ENCODE results near the gene PLA2G1B. TPM values are rescaled to one million over a fixed set of nuclear protein-coding genes. Genes with fewer than 3 reads are reported as not detected.

Gene PLA2G1B
- total and polyA plus RNA-seq, 2 of the 13 experiments (the other 11 are each of a cell fraction or from before 2014, with no cell fraction given) = 0.33 to 1.4 TPM

- TF ChIP-seq ZNF761 (CRISPR knock-in tag; conservative IDR thresholded peaks at IDR 0.05) (0 out of 2 replicates have a peak, but pooled peaks have one; percentile 62), KDM5B (CRISPR knock-in tag; IDR thresholded peaks at IDR 0.05; ENCODE audit: borderline replicate concordance) (no peak), ZNF570 (CRISPR knock-in tag; IDR thresholded peaks at IDR 0.05; ENCODE audit: borderline replicate concordance) (0 out of 2 replicates have a peak, but pooled peaks have one; percentile 27), EED (CRISPR knock-in tag; IDR thresholded peaks at IDR 0.05) (no peak), RCOR2 (CRISPR knock-in tag; IDR thresholded peaks at IDR 0.05) (0 out of 2 replicates have a peak, but pooled peaks have one; percentile 10), HIVEP1 (CRISPR knock-in tag; IDR thresholded peaks at IDR 0.05) (0 out of 2 replicates have a peak, but pooled peaks have one; percentile 41), RNF2 (conservative IDR thresholded peaks at IDR 0.05; ENCODE audit: low read depth) (no peak), NFIC (IDR thresholded peaks at IDR 0.05; ENCODE audit: low read length) (peak; percentile 61; the same call in 1 of the 2 replicates), ZNF3 (CRISPR knock-in tag; IDR thresholded peaks at IDR 0.05) (0 out of 2 replicates have a peak, but pooled peaks have one; percentile 20), ZMAT3 (CRISPR knock-in tag; conservative IDR thresholded peaks at IDR 0.05) (0 out of 2 replicates have a peak, but pooled peaks have one; percentile 20), ATF7 (IDR thresholded peaks at IDR 0.05) (peak; percentile 60), ATF7 (CRISPR knock-in tag; IDR thresholded peaks at IDR 0.05) (no peak), ZNF354B (CRISPR knock-in tag; IDR thresholded peaks at IDR 0.05) (no peak), ZNF367 (CRISPR knock-in tag; IDR thresholded peaks at IDR 0.05; ENCODE audit: borderline replicate concordance) (no peak), HMGXB4 (CRISPR knock-in tag; IDR thresholded peaks at IDR 0.05; ENCODE audit: borderline replicate concordance in 1 of 2, low read depth in 1 of 2) (peak; percentile 65 to 67; a peak in 3 of 4 replicates), POLR2G (IDR thresholded peaks at IDR 0.05; ENCODE audit: low read depth, low read length) (0 out of 2 replicates have a peak, but pooled peaks have one; percentile 36), SKI (IDR thresholded peaks at IDR 0.05; ENCODE audit: partially characterized antibody) (peak; percentile 39), BCL6 (CRISPR knock-in tag; IDR thresholded peaks at IDR 0.05) (0 out of 2 replicates have a peak, but pooled peaks have one; percentile 24), ZNF510 (CRISPR knock-in tag; IDR thresholded peaks at IDR 0.05; ENCODE audit: low read depth) (0 out of 2 replicates have a peak, but pooled peaks have one; percentile 52), RFXAP (CRISPR knock-in tag; IDR thresholded peaks at IDR 0.05; ENCODE audit: borderline replicate concordance) (peak; percentile 42; the same call in 1 of the 2 replicates), PAWR (CRISPR knock-in tag; IDR thresholded peaks at IDR 0.05; ENCODE audit: borderline replicate concordance) (no peak), REXO4 (CRISPR knock-in tag; IDR thresholded peaks at IDR 0.05; ENCODE audit: borderline replicate concordance) (no peak), SP2 (CRISPR knock-in tag; IDR thresholded peaks at IDR 0.05) (no peak), STAT5B (CRISPR knock-in tag; IDR thresholded peaks at IDR 0.05) (no peak), NCOA2 (CRISPR knock-in tag; IDR thresholded peaks at IDR 0.05) (0 out of 2 replicates have a peak, but pooled peaks have one; percentile 34), ZC3H13 (CRISPR knock-in tag; IDR thresholded peaks at IDR 0.05) (no peak), BORCS8-MEF2B (CRISPR knock-in tag; IDR thresholded peaks at IDR 0.05) (peak; percentile 52; the same call in 1 of the 2 replicates)
- TF ChIP-seq, protein P1, sequence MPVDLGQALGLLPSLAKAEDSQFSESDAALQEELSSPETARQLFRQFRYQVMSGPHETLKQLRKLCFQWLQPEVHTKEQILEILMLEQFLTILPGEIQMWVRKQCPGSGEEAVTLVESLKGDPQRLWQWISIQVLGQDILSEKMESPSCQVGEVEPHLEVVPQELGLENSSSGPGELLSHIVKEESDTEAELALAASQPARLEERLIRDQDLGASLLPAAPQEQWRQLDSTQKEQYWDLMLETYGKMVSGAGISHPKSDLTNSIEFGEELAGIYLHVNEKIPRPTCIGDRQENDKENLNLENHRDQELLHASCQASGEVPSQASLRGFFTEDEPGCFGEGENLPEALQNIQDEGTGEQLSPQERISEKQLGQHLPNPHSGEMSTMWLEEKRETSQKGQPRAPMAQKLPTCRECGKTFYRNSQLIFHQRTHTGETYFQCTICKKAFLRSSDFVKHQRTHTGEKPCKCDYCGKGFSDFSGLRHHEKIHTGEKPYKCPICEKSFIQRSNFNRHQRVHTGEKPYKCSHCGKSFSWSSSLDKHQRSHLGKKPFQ (CRISPR knock-in tag; IDR thresholded peaks at IDR 0.05; ENCODE audit: insufficient replicate concordance) = peak; percentile 84
Measured at GRCh38 chr12:120301962-120302815, 25.4 kb downstream of the PLA2G1B start, which contains the start of gene SIRT4 (continued).
